SU-DHL-6 (cell line): ENCODE data around the gene OAS3.

Experiments
- EZH2phosphoT487 ChIP-seq: fragments of 200-600 bp; sonication (generic), shearing (Covaris generic); conservative IDR thresholded peaks from 2 replicates; pipeline ENCODE4 v1.6.1; 2018; ENCODE audit warnings: mild to moderate bottlenecking, antibody characterized with exemption, low read length, moderate library complexity, mixed read lengths
- TF ChIP-seq, protein P1 (sequence below): fragments of 200-600 bp; sonication (generic); IDR thresholded peaks from one replicate; pipeline ENCODE4 v1.5.1; 2017; ENCODE audit warnings: antibody characterized with exemption, mild to moderate bottlenecking, low read length, moderate library complexity; ENCODE audit not compliant: insufficient read depth, poor library complexity, severe bottlenecking

GRCh38 chr12:112986291-112986800 is 48.1 kb downstream of the OAS3 start:
- TF ChIP-seq, protein P1, sequence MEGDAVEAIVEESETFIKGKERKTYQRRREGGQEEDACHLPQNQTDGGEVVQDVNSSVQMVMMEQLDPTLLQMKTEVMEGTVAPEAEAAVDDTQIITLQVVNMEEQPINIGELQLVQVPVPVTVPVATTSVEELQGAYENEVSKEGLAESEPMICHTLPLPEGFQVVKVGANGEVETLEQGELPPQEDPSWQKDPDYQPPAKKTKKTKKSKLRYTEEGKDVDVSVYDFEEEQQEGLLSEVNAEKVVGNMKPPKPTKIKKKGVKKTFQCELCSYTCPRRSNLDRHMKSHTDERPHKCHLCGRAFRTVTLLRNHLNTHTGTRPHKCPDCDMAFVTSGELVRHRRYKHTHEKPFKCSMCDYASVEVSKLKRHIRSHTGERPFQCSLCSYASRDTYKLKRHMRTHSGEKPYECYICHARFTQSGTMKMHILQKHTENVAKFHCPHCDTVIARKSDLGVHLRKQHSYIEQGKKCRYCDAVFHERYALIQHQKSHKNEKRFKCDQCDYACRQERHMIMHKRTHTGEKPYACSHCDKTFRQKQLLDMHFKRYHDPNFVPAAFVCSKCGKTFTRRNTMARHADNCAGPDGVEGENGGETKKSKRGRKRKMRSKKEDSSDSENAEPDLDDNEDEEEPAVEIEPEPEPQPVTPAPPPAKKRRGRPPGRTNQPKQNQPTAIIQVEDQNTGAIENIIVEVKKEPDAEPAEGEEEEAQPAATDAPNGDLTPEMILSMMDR = no peak
- TF ChIP-seq EZH2phosphoT487 = no peak
